Measurements from ENCODE around the gene POU2AF3.
"Not testable (repeated sequence)": the region's sequence is repeated elsewhere in the genome, so short reads cannot be mapped to it uniquely, and the experiment has no call there.

POU2AF3 gene, protein sequence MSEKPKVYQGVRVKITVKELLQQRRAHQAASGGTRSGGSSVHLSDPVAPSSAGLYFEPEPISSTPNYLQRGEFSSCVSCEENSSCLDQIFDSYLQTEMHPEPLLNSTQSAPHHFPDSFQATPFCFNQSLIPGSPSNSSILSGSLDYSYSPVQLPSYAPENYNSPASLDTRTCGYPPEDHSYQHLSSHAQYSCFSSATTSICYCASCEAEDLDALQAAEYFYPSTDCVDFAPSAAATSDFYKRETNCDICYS

DNA sequence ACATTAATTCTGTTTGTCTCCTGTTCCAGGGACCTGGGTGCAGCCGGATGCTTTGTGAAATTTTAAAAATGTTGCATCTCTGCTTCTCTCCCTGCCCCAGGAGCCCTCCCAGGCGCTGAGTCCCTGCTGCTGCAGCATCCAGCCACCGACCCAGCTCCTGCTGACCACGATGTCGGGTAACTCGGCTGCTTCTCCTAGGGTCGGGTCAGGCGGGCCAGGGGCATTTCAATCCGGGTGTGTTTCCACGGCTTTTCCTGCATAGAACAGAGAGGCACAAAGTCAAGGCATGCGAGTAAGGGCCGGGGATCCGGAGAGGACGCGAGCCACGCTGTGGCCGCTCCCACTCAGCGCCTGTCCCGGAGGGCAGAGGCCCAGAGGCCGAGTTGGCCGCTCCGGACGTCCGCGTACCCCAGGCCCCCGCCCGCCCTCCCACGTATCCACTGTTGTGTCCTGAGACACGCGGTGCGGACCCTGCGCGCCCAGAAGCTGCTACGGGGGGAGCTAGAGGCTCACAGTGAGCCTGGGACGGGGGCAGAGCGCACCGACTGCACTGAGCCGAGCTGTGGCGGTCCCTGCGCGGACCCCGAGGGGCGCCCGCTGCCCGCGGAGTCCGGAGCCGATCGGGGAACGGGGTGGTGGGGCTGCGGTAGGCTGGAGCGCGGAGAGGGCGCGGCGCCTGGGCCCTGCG lies at the start of gene POU2AF3:
POU2AF3 (plus strand) TSS at position 134 of the 688 bp plus-strand sequence; CDS start at position 170, 36 bp downstream.
- DNase-seq, result no peak

DNA sequence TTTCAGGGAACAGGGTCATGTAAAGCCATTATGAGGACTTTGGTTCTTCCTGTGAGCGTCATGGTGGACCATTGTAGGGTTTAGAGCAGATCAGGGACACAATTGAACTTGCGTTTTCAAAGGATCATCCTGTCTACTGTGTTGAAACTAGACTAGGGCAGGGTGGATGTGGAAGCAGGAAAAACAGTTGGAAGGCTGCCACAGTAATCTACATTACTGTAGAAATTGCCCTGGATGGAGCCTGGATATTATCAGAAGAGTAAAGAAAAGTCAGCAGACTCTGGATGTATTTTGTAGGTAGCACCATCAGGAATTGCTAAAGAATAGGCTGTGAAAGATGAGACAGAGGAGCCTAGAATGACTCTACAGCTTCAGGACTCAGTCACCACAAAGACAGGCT lies 47.4 kb upstream of the POU2AF3 start:
- DNase-seq, result no peak

DNA sequence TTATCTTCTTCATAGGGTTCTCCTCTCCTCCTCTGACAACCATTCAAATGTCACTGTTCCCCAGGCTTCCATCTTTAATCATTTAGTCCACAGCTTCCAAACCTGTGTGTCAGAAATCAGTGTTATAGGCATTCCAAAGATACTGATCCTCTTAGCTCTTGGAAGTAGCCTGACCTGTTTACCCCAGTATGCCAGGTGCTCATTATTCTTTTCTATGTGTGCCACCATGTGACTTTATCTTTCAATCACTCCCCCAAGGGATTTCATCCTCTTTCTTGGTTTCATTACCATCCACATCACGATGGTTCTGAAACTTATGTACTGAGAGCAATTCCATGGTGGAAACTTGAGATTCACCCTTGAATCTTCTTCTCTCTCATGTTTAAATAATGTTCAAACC lies 45.2 kb upstream of the POU2AF3 start:
- no peak for DNase-seq

DNA sequence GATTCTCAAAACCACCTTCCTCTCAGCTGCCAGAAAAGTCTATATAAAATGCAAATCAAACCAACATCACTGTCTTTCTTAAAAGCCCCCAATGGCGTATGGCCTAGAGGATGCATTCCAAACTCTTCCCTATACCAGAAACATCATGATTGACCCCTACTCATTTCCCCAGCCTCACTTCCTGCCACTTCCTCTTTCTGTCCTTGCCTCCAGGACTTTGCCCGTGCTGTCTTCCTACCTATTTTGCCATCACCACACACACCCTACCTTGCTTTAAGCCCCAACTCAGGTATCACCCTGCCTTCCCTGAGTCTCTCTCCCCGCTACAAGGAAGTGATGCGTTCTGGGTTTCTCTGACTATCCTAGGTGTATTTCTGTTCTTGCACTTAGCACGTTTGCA lies 44.7 kb upstream of the POU2AF3 start:
- DNase-seq, result no peak

DNA sequence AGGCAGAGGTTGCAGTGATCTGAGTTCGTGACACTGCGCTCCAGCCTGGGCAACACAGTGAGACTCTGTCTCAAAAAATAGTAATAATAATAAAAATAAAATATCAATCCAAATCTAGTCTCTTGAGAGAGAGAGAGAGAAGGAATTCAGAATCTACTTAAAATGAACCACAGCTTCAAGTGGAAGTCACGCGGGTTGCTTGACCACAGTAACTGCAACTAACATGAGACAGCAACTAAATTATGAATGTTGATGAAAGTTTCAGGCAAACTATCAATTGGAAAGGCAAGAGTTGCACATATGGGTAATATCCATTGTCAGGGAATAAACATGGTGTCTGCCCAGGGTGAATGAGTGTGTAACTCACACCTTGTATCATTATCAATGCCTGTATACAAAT lies 40.3 kb upstream of the POU2AF3 start:
- no peak for DNase-seq

DNA sequence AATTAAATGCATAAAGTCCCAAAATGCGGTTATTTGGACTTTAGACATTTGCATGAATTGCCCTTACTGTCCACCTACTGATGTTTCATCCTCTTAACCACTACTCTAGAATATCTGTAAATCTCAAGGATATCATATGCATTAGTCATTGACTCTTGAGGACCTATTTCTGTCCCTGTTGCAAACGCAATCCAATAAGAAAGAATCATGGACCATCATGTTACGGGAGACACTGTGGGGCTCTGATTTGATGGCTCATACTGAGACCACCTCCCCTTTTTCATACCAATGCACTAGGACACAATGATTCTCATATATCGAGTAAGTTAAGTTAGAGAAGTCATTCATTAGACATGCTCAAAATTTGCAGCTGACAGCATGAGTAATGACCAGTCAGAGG lies 38.5 kb upstream of the POU2AF3 start:
- DNase-seq, result no peak

DNA sequence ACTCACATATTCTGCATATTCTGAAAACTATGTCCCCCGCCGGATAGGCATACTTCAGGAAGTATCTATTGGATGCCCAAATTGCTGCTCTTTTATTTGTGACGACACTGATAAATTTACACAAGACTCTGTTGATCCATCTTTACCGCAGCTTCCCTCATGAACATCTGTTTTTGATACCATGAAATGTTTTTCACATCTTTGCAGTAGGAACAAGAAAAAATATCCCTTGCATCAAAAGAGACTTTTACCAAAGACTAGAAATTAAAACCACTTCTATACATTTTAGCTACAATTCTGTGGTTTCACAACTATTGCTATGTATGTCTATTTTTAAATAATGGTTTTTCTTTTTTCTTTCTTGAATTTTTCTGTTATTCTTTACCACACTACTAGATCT lies 37.5 kb upstream of the POU2AF3 start:
- DNase-seq, result no peak

DNA sequence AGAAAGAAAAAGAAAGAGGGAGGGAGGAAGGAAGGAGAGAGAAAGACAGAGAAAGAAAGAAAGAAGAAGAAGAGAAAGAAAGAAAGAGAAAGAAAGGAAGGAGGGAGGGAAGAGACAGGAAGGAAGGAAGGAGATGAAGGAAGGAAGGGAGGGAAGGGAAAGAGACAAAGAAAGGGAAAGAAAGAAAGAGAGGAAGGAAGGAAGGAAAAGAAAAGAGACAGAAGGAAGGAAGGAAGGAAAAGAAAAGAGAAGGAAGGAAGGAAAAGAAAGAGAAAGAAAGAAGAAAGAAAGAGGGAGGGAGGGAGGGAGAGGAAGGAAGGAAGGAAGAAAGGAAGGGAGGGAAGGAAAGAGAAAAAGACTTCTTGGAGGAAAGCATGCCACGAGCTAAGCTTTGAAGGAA lies 33.7 kb upstream of the POU2AF3 start:
- DNase-seq, result no peak

DNA sequence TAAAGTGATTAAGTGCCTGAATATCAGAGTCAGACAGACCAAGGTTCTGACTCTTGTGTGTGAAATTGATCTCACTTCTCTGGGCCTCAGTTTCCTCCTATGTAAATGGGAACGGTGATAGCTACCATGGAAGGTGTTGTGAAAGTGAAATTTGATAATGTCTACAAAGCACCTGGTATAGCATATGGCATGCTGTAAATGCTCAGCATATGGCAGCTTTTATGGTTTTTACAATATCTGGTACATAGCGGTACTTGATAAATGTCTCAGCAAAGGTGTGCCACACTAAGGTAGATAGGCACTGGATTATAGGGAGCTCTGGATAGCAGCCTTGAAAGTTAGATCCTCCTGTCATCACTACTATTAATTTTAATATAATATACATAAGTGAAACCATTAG lies 32.9 kb upstream of the POU2AF3 start:
- no peak for DNase-seq

DNA sequence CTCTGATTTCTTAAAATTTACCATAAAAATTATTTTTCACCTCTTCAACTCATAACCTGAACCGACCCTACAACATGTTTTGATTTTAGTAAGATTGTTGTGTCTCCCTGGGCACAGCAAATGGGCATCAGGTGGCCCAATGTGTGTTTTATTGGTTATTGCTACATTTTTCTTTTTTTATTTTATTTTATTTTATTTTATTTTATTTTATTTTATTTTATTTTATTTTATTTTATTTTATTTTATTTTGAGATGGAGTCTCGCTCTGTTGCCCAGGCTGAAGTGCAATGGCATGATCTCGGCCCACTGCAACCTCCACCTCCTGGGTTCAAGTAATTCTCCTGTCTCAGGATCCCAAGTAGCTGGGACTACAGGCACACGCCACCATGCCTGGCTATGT lies 30.0 kb upstream of the POU2AF3 start:
- not testable (repeated sequence) for DNase-seq

DNA sequence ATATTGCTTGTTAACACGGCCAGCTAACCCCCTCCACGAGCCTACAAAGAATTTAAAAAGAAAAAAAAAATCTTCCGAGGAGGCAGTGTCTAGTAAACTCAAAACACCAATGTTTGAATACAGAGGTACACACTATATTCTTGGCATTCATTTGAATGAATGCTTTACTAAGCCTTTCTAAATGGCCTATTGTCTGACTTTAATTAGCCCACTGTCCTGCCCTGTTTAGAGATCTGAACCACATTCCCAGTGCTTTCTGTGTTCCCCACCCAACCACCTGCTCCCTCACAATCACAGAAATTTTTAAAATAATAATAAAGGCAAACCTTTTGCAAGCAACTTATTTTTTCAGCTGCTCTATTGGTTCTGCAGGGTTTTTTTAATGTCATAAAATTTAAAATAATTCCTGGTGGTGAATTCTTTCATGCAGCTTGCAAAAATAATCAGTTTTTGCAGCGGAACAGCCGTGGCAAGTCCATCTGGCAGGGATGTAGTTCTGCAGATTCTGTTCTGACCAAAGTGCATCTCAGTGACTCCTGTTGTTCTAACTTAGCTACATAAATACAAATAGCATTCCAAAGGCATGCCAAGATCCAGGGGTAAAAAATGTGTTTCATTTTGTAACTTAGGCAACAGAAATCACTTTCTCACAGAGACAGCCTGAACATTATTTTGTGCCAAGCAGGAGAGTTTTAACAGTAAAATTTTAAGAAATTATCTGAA lies 29.0 kb upstream of the POU2AF3 start:
- no peak for DNase-seq

DNA sequence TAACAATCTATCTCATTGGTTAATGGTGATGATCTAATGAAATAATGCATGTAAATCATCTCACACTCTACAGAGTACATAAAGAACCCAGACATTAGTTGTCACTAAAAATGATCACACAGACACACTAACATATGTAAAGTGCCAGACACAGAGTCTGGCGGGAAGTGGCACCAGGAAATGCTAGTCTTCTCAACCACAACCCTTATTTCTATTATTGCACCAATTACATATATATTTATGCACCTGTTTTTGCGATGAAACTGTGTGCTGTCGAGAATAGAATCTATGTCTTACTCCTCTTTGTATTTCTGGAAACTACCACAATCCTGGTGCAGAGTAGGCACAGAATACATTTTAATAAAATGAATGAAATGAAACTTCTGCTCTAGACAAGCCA lies 25.9 kb upstream of the POU2AF3 start:
- no peak for DNase-seq

DNA sequence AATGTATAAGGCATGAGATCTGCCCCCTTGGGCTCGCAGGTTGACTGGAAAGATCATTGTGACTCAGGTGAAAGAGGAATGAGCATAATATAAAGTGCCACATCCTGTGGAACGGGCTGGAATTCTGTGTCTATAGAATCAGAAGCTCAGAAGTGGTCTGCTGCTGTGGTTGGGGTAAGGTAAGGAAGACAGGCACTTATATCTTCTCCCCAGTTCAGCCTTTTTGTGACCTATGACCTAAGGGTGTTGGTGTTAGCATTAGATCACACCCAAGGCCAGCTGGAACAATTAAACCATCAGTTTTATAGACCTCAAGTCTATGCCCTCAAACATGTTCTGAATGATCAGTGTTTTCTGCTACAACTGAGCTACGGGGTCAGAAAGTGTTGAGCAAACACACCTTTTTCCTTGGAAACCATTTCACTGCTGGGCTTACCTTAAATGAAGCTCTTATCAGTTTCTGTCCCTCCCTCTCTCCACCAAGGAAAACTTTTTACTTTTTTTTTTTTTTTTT lies 15.7 kb upstream of the POU2AF3 start:
- no peak for DNase-seq

DNA sequence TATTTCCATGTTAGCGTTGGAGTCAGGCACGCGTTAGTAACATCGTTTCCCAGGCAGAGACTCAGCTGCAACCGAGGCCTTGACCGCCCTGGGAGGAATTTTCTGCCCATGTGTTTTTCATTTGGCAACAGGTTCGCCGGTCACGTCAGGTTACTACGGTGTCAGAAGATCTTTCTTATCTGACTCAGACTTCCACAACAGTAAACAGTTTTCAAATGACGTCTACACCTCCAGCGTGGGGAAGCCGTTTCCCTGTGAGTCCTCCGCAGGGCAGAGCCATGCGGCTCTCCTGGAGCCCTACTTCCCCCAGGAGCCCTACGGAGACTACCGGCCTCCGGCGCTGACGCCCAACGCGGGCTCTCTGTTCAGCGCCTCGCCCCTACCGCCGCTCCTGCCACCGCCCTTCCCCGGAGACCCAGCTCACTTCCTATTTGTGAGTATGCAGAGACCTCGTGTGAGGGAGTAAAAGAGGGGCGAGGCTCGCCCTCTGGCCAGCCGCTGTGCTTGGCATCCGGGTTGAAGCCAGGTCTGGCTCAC lies 14.3 kb upstream of the POU2AF3 start:
- no peak for DNase-seq

DNA sequence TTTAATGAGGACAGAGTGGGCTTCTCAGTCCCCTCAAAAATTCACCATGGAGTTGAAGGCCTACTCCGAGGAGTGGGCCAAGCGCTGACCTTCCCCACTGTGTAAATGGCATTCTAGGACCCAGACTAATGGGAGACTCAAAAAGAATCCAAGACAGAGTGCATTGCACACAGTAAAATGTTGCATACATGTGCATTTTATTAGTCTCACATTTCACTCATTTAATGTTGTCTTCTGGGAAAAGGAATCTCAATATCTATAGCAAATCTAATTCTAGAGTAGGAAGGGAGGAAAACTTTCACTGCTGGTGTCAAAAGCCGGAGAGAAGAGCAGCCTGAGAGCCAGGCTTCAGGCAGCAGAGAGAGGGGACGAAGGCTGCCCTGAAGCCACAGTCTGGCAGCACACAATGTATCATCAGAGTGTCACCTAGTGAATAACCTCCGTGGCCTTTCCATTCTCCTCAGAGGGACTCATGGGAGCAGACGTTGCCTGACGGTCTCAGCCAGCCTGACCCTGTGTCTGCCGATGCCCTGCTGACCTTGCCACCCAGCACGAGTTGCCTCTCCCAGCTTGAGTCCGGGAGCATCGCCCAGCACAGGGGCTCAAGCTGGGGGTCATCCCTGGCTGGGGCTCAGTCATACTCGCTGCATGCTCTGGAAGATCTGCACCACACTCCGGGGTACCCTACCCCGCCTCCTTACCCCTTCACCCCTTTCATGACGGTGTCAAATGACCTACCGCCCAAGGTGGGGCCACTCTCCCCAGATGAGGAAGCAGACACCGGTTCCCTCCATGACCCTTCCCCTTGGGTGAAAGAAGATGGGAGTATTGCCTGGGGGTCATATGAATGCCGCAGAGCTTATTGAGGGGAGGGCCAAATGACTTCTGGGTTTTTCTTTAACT lies 12.9 kb upstream of the POU2AF3 start:
- no peak for DNase-seq

DNA sequence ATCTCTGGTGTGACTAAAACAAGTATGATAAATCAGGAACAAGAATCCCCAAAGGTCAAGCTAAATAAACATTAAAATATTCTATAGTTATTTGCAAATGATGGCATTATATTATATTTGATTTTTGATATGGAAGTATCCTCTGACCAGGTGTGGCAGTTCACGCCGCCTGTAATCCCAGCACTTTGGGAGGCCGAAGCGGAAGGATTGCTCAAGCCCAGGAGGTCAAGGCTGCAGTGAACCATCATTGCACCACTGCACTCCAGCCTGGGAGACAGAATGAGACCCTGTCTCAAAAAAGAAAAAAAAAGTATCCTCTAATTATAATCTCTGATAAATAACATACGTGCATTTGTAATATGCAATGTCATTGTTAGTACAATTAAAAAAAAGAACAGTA lies 6.6 kb upstream of the POU2AF3 start:
- no peak for DNase-seq

DNA sequence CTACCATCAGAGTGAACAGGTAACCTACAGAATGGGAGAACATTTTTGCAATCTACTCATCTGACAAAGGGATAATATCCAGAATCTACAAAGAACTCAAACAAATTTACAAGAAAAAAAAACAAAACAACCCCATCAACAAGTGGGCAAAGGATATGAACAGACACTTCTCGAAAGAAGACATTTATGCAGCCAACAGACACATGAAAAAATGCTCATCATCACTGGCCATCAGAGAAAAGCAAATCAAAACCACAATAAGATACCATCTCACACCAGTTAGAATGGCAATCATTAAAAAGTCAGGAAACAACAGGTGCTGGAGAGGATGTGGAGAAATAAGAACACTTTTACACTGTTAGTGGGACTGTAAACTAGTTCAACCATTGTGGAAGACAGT lies 5.9 kb upstream of the POU2AF3 start:
- not testable (repeated sequence) for DNase-seq

DNA sequence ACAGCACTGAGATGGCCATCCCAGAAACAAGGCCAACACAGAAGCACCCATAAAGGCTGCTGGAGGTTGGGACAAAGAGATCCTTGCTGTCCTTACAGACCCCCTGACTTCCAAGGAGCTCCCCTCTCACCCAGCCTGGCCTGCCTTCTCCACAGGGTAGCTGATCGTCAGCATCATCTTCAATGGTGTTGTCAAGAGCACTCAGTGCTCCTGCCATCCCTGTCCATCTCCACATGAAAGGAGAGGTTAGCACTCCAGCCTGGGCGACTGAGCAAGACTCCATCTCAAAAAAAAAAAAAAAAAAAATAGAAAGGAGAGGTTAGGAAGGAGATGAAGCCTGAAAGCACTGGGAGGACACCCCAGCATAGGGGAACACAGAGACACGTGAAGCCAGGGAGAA lies 2.1 kb upstream of the POU2AF3 start:
- no peak for DNase-seq

DNA sequence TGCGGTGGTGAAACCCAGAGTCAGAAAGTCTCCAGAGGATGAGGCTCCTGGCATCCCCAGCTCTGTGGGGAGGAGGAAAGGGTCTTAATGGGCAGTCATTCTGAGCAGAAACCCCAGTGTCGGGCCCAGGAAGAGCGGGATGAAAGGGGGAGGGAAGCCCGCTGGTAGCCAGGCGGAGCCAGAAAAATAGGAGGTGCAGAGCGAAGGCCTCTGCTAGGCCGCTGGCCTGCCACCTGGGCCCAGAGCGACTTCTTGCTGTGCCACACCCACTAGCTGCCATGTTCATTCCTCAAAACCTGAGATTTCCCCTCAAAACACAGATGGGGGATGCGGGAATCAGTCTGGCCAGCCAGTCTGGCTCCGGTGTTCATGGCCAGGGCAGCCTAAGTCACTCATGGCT lies 650 bp upstream of the POU2AF3 start:
- DNase-seq, result no peak

DNA sequence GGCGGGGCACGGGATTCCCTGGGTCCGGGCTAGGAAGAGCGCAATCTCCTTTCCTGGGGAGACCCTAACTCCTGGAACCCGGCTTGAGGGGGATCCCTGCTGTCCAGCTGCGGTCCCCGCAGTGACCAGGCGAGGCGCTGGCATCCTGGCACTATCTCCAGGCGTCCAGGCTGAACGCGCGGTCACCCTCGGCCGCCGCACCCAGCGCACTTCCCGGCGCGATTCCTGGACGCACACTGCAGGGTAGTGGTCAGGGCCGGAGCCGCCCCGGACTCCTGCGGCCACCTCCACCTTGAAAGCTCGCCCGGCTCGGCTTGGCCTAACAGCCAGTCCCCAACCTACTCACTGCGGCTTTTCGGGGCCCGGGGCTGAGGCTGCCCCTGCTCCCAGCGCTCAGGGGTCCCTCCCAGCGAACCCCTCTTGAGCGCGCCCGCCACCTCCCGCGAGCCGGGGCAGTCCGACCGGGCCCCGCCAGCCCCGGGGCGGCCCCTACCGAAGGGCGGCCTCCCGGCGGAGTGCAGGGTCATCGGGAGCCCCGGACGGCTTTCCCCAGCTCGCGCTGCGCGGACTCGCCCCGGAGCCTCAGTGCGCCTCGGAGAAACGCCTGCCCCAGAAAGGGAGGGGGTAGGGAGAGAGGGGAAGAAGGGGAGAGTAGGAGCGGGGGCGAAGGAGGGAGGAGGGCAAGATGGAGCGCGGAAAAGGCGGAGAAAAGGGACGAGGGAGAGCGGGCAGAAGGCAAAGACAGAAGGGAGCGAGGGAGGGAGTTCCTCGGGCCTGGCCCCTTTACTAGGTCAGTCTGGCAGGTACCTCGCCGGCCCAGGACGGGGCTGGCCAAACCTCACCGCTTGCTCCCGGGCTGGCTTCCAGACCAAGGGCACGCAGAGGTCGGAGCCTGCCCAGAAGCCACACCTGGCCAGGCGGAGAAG lies 1.0 kb downstream of the POU2AF3 start:
- no peak for DNase-seq

DNA sequence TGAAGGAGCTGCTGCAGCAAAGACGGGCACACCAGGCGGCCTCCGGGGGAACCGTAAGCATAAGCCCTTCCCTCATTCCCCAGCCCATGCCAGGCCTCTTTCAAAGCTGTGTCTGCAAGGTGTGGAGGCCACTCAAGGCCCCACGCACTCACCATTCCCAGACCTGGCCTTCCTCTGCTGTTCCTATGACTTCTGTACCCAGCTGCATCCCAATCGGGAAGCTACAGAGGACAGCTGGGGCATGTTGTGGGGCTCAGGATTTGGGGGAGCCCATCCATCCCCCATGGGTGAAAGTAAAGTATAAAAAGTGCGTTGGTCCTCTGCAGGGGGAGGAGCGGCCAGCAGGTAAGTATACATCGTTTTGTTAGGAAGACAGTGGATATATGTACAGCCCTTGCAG lies 2.2 kb downstream of the POU2AF3 start:
- DNase-seq, result no peak
